Peyer's patch (tissue), 4 donors: ENCODE data around the gene BEST3. TPM values are rescaled to one million over a fixed set of nuclear protein-coding genes. Genes with fewer than 3 reads are reported as not detected.

ENCODE experiments used
- DNase-seq, 3 donors: peaks; one replicate each; pipeline ENCODE4 v3.0.0-alpha.2; 2017 to 2019
- H3K27ac ChIP-seq, 4 donors: fragments of 200-600 bp; sonication (generic); one replicate each; pipeline ENCODE4 v1.5.1; 2016 to 2019
- H3K27me3 ChIP-seq, 2 donors: fragments of 200-600 bp; sonication (generic); one replicate each; pipeline ENCODE4 v1.5.1; 2019
- H3K36me3 ChIP-seq, 3 donors: fragments of 200-600 bp; sonication (generic); one replicate each; pipeline ENCODE4 v1.5.1; 2016 to 2019
- H3K4me1 ChIP-seq, 4 donors: fragments of 200-600 bp; sonication (generic); one replicate each; pipeline ENCODE4 v1.5.1; 2016 to 2019
- H3K4me3 ChIP-seq, 4 donors: fragments of 200-600 bp; sonication (generic); 1 replicate in 3 of 4; 2 replicates in 1 of 4; pipeline ENCODE4 v1.5.1; 2016 to 2019; ENCODE audit warnings: mild to moderate bottlenecking in 1 of 4
- H3K9me3 ChIP-seq, 4 donors: fragments of 200-600 bp; sonication (generic); one replicate each; pipeline ENCODE4 v1.5.1; 2016 to 2019; ENCODE audit warnings: mild to moderate bottlenecking in 1 of 4
- POLR2A ChIP-seq, 2 donors: fragments of 450-650 bp; IDR thresholded peaks; one replicate each; pipeline ENCODE4 v1.5.1; 2017; ENCODE audit warnings: antibody characterized with exemption in 2 of 2, mild to moderate bottlenecking in 2 of 2, moderate library complexity in 2 of 2
- total RNA-seq, 4 donors: library from RNA; depleted of rRNA; stranded (reverse); fragments of >200 nt; gene quantifications; one replicate each; pipeline ENCODE4 v1.1.0, GENCODE V29; 2016
- TF ChIP-seq, protein P1 (sequence below), 6 experiments: fragments of 450-650 bp in 4 of 6; fragments of 200-600 bp in 2 of 6; sonication (generic) in 1 of 6; IDR thresholded peaks; one replicate each; pipeline ENCODE4 v1.5.1; 2017 to 2019; ENCODE audit warnings: antibody characterized with exemption in 6 of 6, mild to moderate bottlenecking in 3 of 6, moderate library complexity in 1 of 6

Gene BEST3
- total RNA-seq, 4 donors from 2014 or later, result 0.35 TPM; not detected in 3

DNA sequence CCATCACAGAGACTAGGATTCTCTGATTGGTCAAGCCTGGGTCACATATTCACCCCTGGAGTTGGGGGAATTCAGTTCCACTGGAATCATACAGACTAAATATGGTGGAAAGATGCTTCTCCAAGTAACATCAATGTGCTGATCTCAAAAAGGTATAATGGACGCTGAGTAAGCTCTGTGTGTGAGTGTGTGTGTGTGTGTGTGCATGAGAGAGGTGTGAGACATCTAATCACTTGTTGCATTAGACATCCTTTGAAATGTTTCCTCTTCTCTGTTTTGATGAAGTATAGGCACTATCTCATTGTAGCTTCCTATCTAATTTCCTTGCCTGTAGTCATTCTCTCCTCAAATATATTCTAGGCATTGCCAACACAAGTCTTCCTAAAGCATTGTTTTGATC is 34.5 kb upstream of the BEST3 start:
- no peaks in the 10 kb centered on the region for H3K9me3 ChIP-seq
- no peaks in the 10 kb centered on the region for H3K36me3 ChIP-seq
- no peak for TF ChIP-seq POLR2A (IDR thresholded peaks at IDR 0.05)
- TF ChIP-seq, protein P1, sequence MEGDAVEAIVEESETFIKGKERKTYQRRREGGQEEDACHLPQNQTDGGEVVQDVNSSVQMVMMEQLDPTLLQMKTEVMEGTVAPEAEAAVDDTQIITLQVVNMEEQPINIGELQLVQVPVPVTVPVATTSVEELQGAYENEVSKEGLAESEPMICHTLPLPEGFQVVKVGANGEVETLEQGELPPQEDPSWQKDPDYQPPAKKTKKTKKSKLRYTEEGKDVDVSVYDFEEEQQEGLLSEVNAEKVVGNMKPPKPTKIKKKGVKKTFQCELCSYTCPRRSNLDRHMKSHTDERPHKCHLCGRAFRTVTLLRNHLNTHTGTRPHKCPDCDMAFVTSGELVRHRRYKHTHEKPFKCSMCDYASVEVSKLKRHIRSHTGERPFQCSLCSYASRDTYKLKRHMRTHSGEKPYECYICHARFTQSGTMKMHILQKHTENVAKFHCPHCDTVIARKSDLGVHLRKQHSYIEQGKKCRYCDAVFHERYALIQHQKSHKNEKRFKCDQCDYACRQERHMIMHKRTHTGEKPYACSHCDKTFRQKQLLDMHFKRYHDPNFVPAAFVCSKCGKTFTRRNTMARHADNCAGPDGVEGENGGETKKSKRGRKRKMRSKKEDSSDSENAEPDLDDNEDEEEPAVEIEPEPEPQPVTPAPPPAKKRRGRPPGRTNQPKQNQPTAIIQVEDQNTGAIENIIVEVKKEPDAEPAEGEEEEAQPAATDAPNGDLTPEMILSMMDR (IDR thresholded peaks at IDR 0.05), result no peak
- DNase-seq, result no peak
- H3K27ac ChIP-seq, result no peak overlapping the region
- no peaks in the 10 kb centered on the region for H3K27me3 ChIP-seq
- no peaks in the 10 kb centered on the region for H3K4me1 ChIP-seq
- no peak overlapping the region for H3K4me3 ChIP-seq

DNA sequence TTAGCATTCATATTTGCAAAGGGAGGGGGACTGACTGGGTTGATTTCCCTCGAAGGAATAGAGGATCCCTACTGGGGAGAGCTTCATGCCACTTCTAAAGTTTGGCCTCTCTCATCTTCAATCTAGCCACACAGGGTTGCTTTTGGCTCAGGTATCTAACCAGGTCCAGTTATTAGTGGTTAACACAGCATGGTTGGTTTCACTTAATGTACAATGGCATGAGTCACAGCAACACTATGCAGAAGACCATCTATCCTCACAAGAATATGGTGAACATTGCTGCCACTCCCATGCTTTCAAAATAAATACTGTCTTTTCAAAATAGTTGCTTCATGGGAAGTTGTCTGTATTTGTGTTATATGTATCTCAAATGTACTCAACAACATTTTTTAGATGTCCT is 33.0 kb upstream of the BEST3 start:
- Histone ChIP-seq H3K9me3 (no peaks in the 10 kb centered on the region), H3K27ac (no peak overlapping the region), H3K4me1 (no peaks in the 10 kb centered on the region), H3K36me3 (no peaks in the 10 kb centered on the region), H3K4me3 (no peak overlapping the region), H3K27me3 (no peaks in the 10 kb centered on the region)
- no peak for TF ChIP-seq POLR2A (IDR thresholded peaks at IDR 0.05)
- TF ChIP-seq, protein P1 (IDR thresholded peaks at IDR 0.05), result no peak
- DNase-seq, result no peak

- Histone ChIP-seq H3K27ac (no peak overlapping the region), H3K4me1 (no peaks in the 10 kb centered on the region), H3K4me3 (no peak overlapping the region), H3K36me3 (no peaks in the 10 kb centered on the region), H3K27me3 (no peaks in the 10 kb centered on the region), H3K9me3 (no peaks in the 10 kb centered on the region)
- no peak for TF ChIP-seq POLR2A (IDR thresholded peaks at IDR 0.05)
- TF ChIP-seq, protein P1 (IDR thresholded peaks at IDR 0.05), result no peak
- DNase-seq, result no peak
Observed at GRCh38 chr12:69726922-69727321, 27.8 kb upstream of the BEST3 start.

DNA sequence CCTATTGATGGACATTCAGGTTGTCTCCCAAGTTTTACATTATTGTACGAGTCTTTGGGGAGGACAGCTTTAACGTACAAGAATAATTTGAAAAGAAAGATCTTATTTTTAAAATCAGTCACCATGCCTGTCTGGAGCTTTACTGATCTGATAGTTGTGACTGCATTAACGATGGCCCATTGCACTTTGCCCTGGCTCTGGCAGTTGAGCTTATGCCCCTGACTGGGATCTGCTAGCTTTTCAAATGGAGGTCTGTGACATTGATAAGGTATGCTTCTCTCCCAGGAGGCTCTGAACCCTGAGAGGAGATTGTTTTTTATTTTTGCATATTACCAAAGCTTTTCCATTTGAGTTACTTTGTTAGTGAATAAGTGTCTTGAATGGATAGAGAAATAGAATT is 21.6 kb upstream of the BEST3 start:
- no peak for TF ChIP-seq POLR2A (IDR thresholded peaks at IDR 0.05)
- TF ChIP-seq, protein P1 (IDR thresholded peaks at IDR 0.05), result no peak
- DNase-seq, result peak in 1 of 3 donors; percentile 51
- no peaks in the 10 kb centered on the region for H3K36me3 ChIP-seq
- H3K4me3 ChIP-seq, result no peak overlapping the region
- no peak overlapping the region for H3K27ac ChIP-seq
- H3K4me1 ChIP-seq, result no peaks in the 10 kb centered on the region
- H3K9me3 ChIP-seq, result no peaks in the 10 kb centered on the region
- H3K27me3 ChIP-seq, result no peaks in the 10 kb centered on the region

GRCh38 chr12:69719336-69720316 is 20.5 kb upstream of the BEST3 start:
- TF ChIP-seq, protein P1 (IDR thresholded peaks at IDR 0.05), result no peak
- no peak for TF ChIP-seq POLR2A (IDR thresholded peaks at IDR 0.05)
- no peaks in the 10 kb centered on the region for H3K9me3 ChIP-seq
- H3K27ac ChIP-seq, result no peak overlapping the region
- H3K4me1 ChIP-seq, result no peaks in the 10 kb centered on the region
- no peak for DNase-seq
- H3K36me3 ChIP-seq, result no peaks in the 10 kb centered on the region
- no peak overlapping the region for H3K4me3 ChIP-seq
- no peaks in the 10 kb centered on the region for H3K27me3 ChIP-seq
